Endothelial cell of umbilical vein (primary cell): ENCODE measurements around the gene POMP. TPM values are rescaled to one million over a fixed set of nuclear protein-coding genes. Genes with fewer than 3 reads are reported as not detected.

ENCODE experiments used
- BruUV-seq: library from RNA; stranded (reverse); fragments of 400-500 nt; replicated peaks from 2 replicates; lab custom pipeline; 2021; lab: Mats Ljungman, UMichigan
- CTCF ChIA-PET: fragments of 300-600, 350-600 bp; sonication (Branson Sonifier 250); formaldehyde crosslinking; loops from one replicate; lab custom pipeline; 2021; ENCODE audit warnings: antibody characterized with exemption, inconsistent platforms; lab: Charles Lee
- POLR2A ChIA-PET: fragments of 300-600, 350-600 bp; sonication (Branson Sonifier 250); formaldehyde crosslinking; loops from one replicate; lab custom pipeline; 2021; ENCODE audit warnings: antibody characterized with exemption, inconsistent platforms; lab: Charles Lee
- DNase-seq: peaks from one replicate; pipeline ENCODE4 v3.0.0-alpha.2; 2011; ENCODE audit warnings: low read depth, low spot score
- FAIRE-seq: peaks from 2 replicates; lab custom pipeline; 2011; peaks lifted over from hg19 to GRCh38; lab: Jason Lieb, UNC
- H2AFZ ChIP-seq: 2 replicates; pipeline ENCODE4 v1.6.0; 2012; ENCODE audit warnings: low read depth, low read length, control low read depth, inconsistent platforms
- H3K27ac ChIP-seq: 2 replicates; pipeline ENCODE4 v1.5.1; 2011; ENCODE audit warnings: low read depth, mild to moderate bottlenecking, control low read depth, low read length, moderate library complexity; ENCODE audit not compliant: insufficient read depth
- H3K27me3 ChIP-seq, 2 experiments: 2 replicates each; pipeline versions ENCODE4 v1.6.0 to v1.6.1; 2011; ENCODE audit warnings: low read length in 2 of 2, mixed read lengths in 1 of 2; ENCODE audit not compliant: control insufficient read depth in 2 of 2, insufficient read depth in 2 of 2
- H3K36me3 ChIP-seq, 2 experiments: 2 replicates in 1 of 2; 3 replicates in 1 of 2; pipeline ENCODE4 v1.5.1; 2011; ENCODE audit warnings: low read length in 2 of 2, mild to moderate bottlenecking in 1 of 2, moderate library complexity in 1 of 2; ENCODE audit not compliant: control insufficient read depth in 2 of 2, insufficient read depth in 2 of 2; ENCODE audit errors: extremely low read depth in 1 of 2
- H3K4me1 ChIP-seq: 3 replicates; pipeline ENCODE4 v1.5.1; 2011; ENCODE audit warnings: mild to moderate bottlenecking, low read length; ENCODE audit not compliant: control insufficient read depth, insufficient read depth; ENCODE audit errors: extremely low read depth
- H3K4me2 ChIP-seq: 2 replicates; pipeline ENCODE4 v1.6.1; 2011; ENCODE audit warnings: low read length, control low read depth, mixed read lengths; ENCODE audit not compliant: insufficient read depth
- H3K4me3 ChIP-seq, 3 experiments: fragments of 200-600 bp in 1 of 3; sonication (generic), shearing (Covaris generic) in 1 of 3; replicated peaks in 1 of 3; 2 replicates each; pipeline ENCODE4 v1.5.1; 2011 to 2016; ENCODE audit warnings: control low read depth in 3 of 3, low read length in 3 of 3, mild to moderate bottlenecking in 2 of 3, inconsistent platforms in 1 of 3, low read depth in 1 of 3, moderate library complexity in 1 of 3; ENCODE audit not compliant: insufficient read depth in 1 of 3
- H3K79me2 ChIP-seq: 2 replicates; pipeline ENCODE4 v1.6.0; 2012; ENCODE audit warnings: low read length, inconsistent platforms; ENCODE audit not compliant: control insufficient read depth, insufficient read depth
- H3K9ac ChIP-seq: replicated peaks from 2 replicates; pipeline ENCODE3; 2011; ENCODE audit warnings: low read length, control low read depth; ENCODE audit not compliant: insufficient read depth; ENCODE audit errors: extremely low read depth
- H3K9me1 ChIP-seq: replicated peaks from 3 replicates; pipeline ENCODE4 v1.6.0; 2011; ENCODE audit warnings: mild to moderate bottlenecking, low read length; ENCODE audit not compliant: control insufficient read depth, insufficient read depth; ENCODE audit errors: extremely low read depth
- H3K9me3 ChIP-seq: replicated peaks from 2 replicates; pipeline ENCODE4 v1.5.1; 2012; ENCODE audit warnings: low read length, inconsistent platforms; ENCODE audit not compliant: control insufficient read depth, insufficient read depth
- H4K20me1 ChIP-seq: replicated peaks from 2 replicates; pipeline ENCODE3; 2011; ENCODE audit warnings: mild to moderate bottlenecking, low read length; ENCODE audit not compliant: control insufficient read depth, insufficient read depth; ENCODE audit errors: extremely low read depth
- EZH2 ChIP-seq: IDR thresholded peaks from 2 replicates; pipeline ENCODE4 v1.6.1; 2012; ENCODE audit warnings: borderline replicate concordance, low read depth, mild to moderate bottlenecking, moderate library complexity, low read length, inconsistent platforms; ENCODE audit not compliant: severe bottlenecking
- FOS ChIP-seq: IDR thresholded peaks from 2 replicates; pipeline ENCODE4 v1.6.1; 2011; ENCODE audit warnings: mild to moderate bottlenecking, low read length, moderate library complexity, borderline replicate concordance; ENCODE audit not compliant: insufficient read depth
- GATA2 ChIP-seq: IDR thresholded peaks from 2 replicates; pipeline ENCODE4 v1.7.0; 2011; ENCODE audit warnings: low read depth, mild to moderate bottlenecking, moderate library complexity, mixed read lengths, low read length; ENCODE audit not compliant: insufficient read length, insufficient read depth
- JUN ChIP-seq: IDR thresholded peaks from 2 replicates; pipeline ENCODE4 v1.6.1; 2011; ENCODE audit warnings: borderline replicate concordance, low read depth; ENCODE audit not compliant: insufficient read length, insufficient read depth
- MYC ChIP-seq: IDR thresholded peaks from one replicate; pipeline ENCODE4 v1.6.1; 2011; ENCODE audit warnings: mild to moderate bottlenecking, low read depth, low read length
- POLR2A ChIP-seq: IDR thresholded peaks from 2 replicates; pipeline ENCODE4 v1.6.1; 2012; ENCODE audit warnings: low read depth, mild to moderate bottlenecking, control low read depth, low read length
- POLR2AphosphoS5 ChIP-seq: IDR thresholded peaks from 2 replicates; pipeline ENCODE4 v1.6.1; 2012; ENCODE audit warnings: low read depth, mild to moderate bottlenecking, control low read depth, low read length, moderate library complexity; ENCODE audit not compliant: insufficient read depth
- dilution Hi-C: fragments of 300-500 bp; cut with MboI; formaldehyde crosslinking; loops from one replicate; pipeline ENCODE4 v1.15.0; 2019; ENCODE audit warnings: low sequenced_read_pairs; ENCODE audit not compliant: extremely low pct_ligation_motif_present
- intact Hi-C: fragments of 100-400 bp; cut with micrococcal nuclease; formaldehyde crosslinking; loops from one replicate; pipeline ENCODE4 v1.10.0; 2022
- polyA plus RNA-seq, 4 experiments: library from polyadenylated mRNA; depleted of rRNA in 3 of 4; stranded (reverse) in 3 of 4; unstranded in 1 of 4; fragments of >200 nt; gene quantifications; 2 replicates each; pipeline versions ENCODE4 v1.2.1 to v1.2.3, GENCODE V29; 2011 to 2012; ENCODE audit warnings: missing spikeins in 1 of 4
- total RNA-seq: library from RNA; stranded (reverse); gene quantifications from 2 replicates; pipeline ENCODE4 v1.2.3, GENCODE V29; 2021
- TF ChIP-seq, protein P1 (sequence below), 2 donors: IDR thresholded peaks; 1 replicate in 1 of 2; 2 replicates in 1 of 2; pipeline ENCODE4 v1.5.1; 2011; ENCODE audit warnings: low read length in 2 of 2, mild to moderate bottlenecking in 2 of 2, moderate library complexity in 2 of 2, control low read depth in 1 of 2, inconsistent platforms in 1 of 2, low read depth in 1 of 2; ENCODE audit not compliant: insufficient read depth in 1 of 2; ENCODE audit errors: extremely low read depth in 1 of 2
- TF ChIP-seq, protein P2 (sequence below): IDR thresholded peaks from 2 replicates; pipeline ENCODE4 v1.6.1; 2011; ENCODE audit not compliant: insufficient read depth, insufficient read length

The POMP gene
- total and polyA plus RNA-seq, 2 donors (not counting 3 experiments of a cell fraction or from before 2014, with no cell fraction given) = 27.0 to 88.9 TPM

DNA sequence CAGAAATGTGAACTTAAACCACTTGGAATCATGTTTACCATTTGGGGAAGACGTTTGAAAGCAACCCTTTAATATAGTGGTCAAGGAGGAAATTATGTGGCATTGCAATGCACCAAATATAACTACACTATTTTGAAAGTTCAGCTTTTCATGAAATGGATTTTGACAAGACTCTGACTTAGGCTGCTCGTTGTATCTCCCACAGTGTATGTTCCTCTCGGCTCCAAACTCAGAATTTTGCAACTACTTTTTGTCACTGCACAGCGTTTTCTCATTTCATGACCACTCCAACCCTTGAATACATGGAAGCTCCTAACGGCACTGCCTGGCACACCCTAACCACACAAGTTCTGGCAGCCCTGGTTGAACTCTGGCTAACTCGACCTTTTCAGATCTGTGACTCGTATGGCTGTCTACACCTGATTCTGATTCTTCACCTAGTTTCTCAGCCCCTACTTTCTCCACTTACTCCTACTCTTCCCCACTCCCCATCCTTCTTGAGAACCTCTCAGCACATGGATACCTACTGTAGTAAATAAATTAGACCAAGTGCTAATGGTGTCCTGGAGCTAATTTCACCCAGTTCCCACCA, 7.0 kb upstream of the POMP start:
- Histone ChIP-seq H3K9me3 (no peaks in the 10 kb centered on the region), H3K4me1 (no peaks in the 10 kb centered on the region), H3K4me2 (no peak overlapping the region), H3K27me3 (no peaks in the 10 kb centered on the region), H3K4me3 (no peak overlapping the region), H4K20me1 (no peaks in the 10 kb centered on the region), H3K27ac (no peak overlapping the region), H3K36me3 (no peaks in the 10 kb centered on the region), H2AFZ (no peak overlapping the region), H3K9ac (no peak overlapping the region), H3K79me2 (no peaks in the 10 kb centered on the region), H3K9me1 (no peaks in the 10 kb centered on the region)
- FAIRE-seq (no peak), DNase-seq (no peak)
- CTCF ChIA-PET = no interaction called here
- dilution Hi-C loops = no loop called here
- POLR2A ChIA-PET = no interaction called here
- no peak for TF ChIP-seq POLR2AphosphoS5
- no peak for TF ChIP-seq POLR2A
- no peak for TF ChIP-seq GATA2
- TF ChIP-seq, protein P1, sequence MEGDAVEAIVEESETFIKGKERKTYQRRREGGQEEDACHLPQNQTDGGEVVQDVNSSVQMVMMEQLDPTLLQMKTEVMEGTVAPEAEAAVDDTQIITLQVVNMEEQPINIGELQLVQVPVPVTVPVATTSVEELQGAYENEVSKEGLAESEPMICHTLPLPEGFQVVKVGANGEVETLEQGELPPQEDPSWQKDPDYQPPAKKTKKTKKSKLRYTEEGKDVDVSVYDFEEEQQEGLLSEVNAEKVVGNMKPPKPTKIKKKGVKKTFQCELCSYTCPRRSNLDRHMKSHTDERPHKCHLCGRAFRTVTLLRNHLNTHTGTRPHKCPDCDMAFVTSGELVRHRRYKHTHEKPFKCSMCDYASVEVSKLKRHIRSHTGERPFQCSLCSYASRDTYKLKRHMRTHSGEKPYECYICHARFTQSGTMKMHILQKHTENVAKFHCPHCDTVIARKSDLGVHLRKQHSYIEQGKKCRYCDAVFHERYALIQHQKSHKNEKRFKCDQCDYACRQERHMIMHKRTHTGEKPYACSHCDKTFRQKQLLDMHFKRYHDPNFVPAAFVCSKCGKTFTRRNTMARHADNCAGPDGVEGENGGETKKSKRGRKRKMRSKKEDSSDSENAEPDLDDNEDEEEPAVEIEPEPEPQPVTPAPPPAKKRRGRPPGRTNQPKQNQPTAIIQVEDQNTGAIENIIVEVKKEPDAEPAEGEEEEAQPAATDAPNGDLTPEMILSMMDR (IDR thresholded peaks at IDR 0.05; ENCODE audit: extremely low read depth in 1 of 2, insufficient read depth in 1 of 2, low read depth in 1 of 2, low read length in 2 of 2) = no peak
- TF ChIP-seq, protein P2, sequence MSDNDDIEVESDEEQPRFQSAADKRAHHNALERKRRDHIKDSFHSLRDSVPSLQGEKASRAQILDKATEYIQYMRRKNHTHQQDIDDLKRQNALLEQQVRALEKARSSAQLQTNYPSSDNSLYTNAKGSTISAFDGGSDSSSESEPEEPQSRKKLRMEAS = no peak
- no peak for TF ChIP-seq EZH2
- no peak for TF ChIP-seq FOS
- TF ChIP-seq MYC = no peak
- TF ChIP-seq JUN = no peak
- BruUV-seq = no TSS peak
- intact Hi-C loops = no loop called here
